ENCODE results near the gene MLEC. TPM values are rescaled to one million over a fixed set of nuclear protein-coding genes. Genes with fewer than 3 reads are reported as not detected.

Gene MLEC
- total and polyA plus RNA-seq, 9 of the 15 experiments (the other 6 are each of a cell fraction or from before 2014, with no cell fraction given), result 18.5 to 108 (median 57.8) TPM

DNA sequence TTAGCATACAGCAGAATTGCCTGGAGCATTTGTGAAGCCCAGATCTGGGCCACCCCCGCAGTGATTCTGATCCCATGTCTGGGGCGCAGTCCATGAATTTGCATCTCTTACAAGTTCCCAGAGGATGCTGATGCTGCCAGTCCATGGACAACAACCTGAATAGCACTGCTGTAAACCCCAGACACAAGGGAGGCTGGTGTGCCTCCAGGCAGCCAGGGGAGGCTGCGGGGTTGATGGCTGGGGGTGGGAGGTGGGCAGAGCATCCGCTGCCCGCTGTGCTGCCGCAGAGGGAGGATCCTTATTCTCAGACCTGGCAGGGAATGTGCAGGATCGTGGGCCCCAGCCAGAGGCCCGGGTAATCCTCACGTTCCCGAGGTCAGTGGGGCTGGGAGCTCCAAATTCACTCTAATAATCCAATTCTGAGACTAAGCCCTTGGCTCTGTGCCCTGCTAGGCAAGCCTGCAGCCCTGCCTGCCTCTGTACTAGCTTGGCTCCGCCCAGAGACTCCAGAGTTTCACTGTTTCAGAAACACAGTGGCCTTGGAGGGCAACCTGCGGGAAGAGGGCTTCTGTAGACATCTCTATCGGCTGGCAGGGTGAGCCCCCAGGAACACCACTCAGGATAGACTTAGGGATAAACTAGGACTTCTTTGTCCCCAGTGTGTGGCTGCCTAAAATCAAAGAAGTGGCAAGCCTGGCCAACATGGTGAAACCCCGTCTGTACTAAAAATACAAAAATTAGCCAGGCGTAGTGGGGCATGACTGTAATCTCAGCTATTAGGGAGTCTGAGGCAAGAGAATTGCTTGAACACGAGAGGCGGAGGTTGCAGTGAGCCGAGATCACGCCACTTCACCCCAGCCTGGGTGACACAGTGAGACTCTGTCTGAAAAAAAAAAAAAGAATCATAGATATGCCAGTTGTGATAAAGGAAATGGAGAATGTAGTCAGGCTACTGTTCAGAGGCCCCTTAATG is 17.8 kb upstream of the MLEC start:
- Histone ChIP-seq H3K27ac (ENCODE audit: extremely low read depth, low read depth, low read length) (no peak overlapping the region), H3K4me3 (no peak overlapping the region), H3K4me1 (replicated peaks in 1 of 2; ENCODE audit: control insufficient read depth in 2 of 2, insufficient read depth in 2 of 2, low read length in 2 of 2) (peaks cover 0 to 8% of the 10 kb centered on the region in 2 experiments; a peak in 2 of 5 replicates), H3K36me3 (ENCODE audit: control insufficient read depth, insufficient read depth, low read length) (no peaks in the 10 kb centered on the region), H3K79me2 (ENCODE audit: control insufficient read depth, insufficient read depth, low read length) (no peaks in the 10 kb centered on the region), H3K9ac (ENCODE audit: insufficient read depth in 1 of 2, low read depth in 2 of 2, low read length in 2 of 2) (no peak overlapping the region), H3K4me2 (ENCODE audit: insufficient read depth, low read length) (no peak overlapping the region), H2AFZ (ENCODE audit: low read depth, low read length) (no peak overlapping the region), H4K20me1 (replicated peaks; ENCODE audit: control insufficient read depth, insufficient read depth, low read length) (no peaks in the 10 kb centered on the region), H3K27me3 (ENCODE audit: control insufficient read depth in 2 of 2, insufficient read depth in 2 of 2, low read length in 2 of 2) (peaks cover 31 to 75% of the 10 kb centered on the region in 2 experiments; a peak in 4 of 5 replicates), H3K9me3 (replicated peaks; ENCODE audit: control insufficient read depth, insufficient read depth, low read depth, low read length) (no peaks in the 10 kb centered on the region), H3K9me1 (ENCODE audit: control insufficient read depth, insufficient read depth, low read length) (no peaks in the 10 kb centered on the region)
- in situ Hi-C loops (cut with MboI) (loop anchor here (25.0 kb wide), 1 partner anchor 332 kb away; the partner anchor contains the start of gene PLA2G1B), intact Hi-C loops (cut with micrococcal nuclease) (no loop called here)
- 4% methylated on average over 16 of the region's 19 CpGs for WGBS (ENCODE audit: insufficient coverage, low coverage, missing lambda C conversion rate)
- ChIA-PET CTCF (ENCODE audit: low intra/inter-chr PET ratio) (no interaction called here), POLR2A (interaction anchor here (1.4 kb wide), 1 partner anchor 11 kb away, joined by 4 read pairs; no protein-coding TSS in a partner anchor)
- FAIRE-seq (no peak), ATAC-seq (no peak), DNase-seq (ENCODE audit: extremely low read depth in 1 of 4, low spot score in 3 of 4) (no peak)
- BruUV-seq (replicated peaks), result no TSS peak
- TF ChIP-seq SMAD3 (CRISPR knock-in tag; conservative IDR thresholded peaks at IDR 0.05) (no peak), ZNF253 (CRISPR knock-in tag; conservative IDR thresholded peaks at IDR 0.05) (no peak), SAP30 (IDR thresholded peaks at IDR 0.05; ENCODE audit: borderline replicate concordance, insufficient read depth, low read depth, low read length, poor library complexity, severe bottlenecking) (no peak), ZNF707 (CRISPR knock-in tag; conservative IDR thresholded peaks at IDR 0.05) (no peak), CBX1 (IDR thresholded peaks at IDR 0.05; ENCODE audit: low read depth) (no peak), RBM15 (IDR thresholded peaks at IDR 0.05; ENCODE audit: insufficient read depth, low read length) (no peak), KDM5B (IDR thresholded peaks at IDR 0.05; ENCODE audit: insufficient replicate concordance, low read depth, low read length) (no peak), GTF2F1 (IDR thresholded peaks at IDR 0.05; ENCODE audit: low read depth, low read length) (no peak)
- TF ChIP-seq, protein P1, sequence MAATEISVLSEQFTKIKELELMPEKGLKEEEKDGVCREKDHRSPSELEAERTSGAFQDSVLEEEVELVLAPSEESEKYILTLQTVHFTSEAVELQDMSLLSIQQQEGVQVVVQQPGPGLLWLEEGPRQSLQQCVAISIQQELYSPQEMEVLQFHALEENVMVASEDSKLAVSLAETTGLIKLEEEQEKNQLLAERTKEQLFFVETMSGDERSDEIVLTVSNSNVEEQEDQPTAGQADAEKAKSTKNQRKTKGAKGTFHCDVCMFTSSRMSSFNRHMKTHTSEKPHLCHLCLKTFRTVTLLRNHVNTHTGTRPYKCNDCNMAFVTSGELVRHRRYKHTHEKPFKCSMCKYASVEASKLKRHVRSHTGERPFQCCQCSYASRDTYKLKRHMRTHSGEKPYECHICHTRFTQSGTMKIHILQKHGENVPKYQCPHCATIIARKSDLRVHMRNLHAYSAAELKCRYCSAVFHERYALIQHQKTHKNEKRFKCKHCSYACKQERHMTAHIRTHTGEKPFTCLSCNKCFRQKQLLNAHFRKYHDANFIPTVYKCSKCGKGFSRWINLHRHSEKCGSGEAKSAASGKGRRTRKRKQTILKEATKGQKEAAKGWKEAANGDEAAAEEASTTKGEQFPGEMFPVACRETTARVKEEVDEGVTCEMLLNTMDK (IDR thresholded peaks at IDR 0.05; ENCODE audit: borderline replicate concordance, insufficient read depth, low read depth, low read length, poor library complexity, severe bottlenecking), result no peak
- TF ChIP-seq, protein P2, sequence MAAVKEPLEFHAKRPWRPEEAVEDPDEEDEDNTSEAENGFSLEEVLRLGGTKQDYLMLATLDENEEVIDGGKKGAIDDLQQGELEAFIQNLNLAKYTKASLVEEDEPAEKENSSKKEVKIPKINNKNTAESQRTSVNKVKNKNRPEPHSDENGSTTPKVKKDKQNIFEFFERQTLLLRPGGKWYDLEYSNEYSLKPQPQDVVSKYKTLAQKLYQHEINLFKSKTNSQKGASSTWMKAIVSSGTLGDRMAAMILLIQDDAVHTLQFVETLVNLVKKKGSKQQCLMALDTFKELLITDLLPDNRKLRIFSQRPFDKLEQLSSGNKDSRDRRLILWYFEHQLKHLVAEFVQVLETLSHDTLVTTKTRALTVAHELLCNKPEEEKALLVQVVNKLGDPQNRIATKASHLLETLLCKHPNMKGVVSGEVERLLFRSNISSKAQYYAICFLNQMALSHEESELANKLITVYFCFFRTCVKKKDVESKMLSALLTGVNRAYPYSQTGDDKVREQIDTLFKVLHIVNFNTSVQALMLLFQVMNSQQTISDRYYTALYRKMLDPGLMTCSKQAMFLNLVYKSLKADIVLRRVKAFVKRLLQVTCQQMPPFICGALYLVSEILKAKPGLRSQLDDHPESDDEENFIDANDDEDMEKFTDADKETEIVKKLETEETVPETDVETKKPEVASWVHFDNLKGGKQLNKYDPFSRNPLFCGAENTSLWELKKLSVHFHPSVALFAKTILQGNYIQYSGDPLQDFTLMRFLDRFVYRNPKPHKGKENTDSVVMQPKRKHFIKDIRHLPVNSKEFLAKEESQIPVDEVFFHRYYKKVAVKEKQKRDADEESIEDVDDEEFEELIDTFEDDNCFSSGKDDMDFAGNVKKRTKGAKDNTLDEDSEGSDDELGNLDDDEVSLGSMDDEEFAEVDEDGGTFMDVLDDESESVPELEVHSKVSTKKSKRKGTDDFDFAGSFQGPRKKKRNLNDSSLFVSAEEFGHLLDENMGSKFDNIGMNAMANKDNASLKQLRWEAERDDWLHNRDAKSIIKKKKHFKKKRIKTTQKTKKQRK (IDR thresholded peaks at IDR 0.05; ENCODE audit: borderline replicate concordance, low read depth, low read length), result no peak
- TF ChIP-seq, protein P3, sequence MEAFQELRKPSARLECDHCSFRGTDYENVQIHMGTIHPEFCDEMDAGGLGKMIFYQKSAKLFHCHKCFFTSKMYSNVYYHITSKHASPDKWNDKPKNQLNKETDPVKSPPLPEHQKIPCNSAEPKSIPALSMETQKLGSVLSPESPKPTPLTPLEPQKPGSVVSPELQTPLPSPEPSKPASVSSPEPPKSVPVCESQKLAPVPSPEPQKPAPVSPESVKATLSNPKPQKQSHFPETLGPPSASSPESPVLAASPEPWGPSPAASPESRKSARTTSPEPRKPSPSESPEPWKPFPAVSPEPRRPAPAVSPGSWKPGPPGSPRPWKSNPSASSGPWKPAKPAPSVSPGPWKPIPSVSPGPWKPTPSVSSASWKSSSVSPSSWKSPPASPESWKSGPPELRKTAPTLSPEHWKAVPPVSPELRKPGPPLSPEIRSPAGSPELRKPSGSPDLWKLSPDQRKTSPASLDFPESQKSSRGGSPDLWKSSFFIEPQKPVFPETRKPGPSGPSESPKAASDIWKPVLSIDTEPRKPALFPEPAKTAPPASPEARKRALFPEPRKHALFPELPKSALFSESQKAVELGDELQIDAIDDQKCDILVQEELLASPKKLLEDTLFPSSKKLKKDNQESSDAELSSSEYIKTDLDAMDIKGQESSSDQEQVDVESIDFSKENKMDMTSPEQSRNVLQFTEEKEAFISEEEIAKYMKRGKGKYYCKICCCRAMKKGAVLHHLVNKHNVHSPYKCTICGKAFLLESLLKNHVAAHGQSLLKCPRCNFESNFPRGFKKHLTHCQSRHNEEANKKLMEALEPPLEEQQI (IDR thresholded peaks at IDR 0.05), result no peak
